SK-N-SH (cell line): ENCODE results near the gene TRIM15.

Experiments
- EP300 ChIP-seq, 2 experiments: IDR thresholded peaks; 2 replicates each; pipeline versions ENCODE4 v1.4.0 to v1.6.1; 2012; ENCODE audit warnings: borderline replicate concordance in 1 of 2, low read depth in 1 of 2, low read length in 1 of 2
- POLR2AphosphoS5 ChIP-seq: IDR thresholded peaks from 2 replicates; pipeline ENCODE4 v1.6.1; 2012; ENCODE audit warnings: low read depth, low read length
- RFX5 ChIP-seq: IDR thresholded peaks from 2 replicates; pipeline ENCODE4 v1.6.1; 2012; ENCODE audit warnings: mild to moderate bottlenecking, improper control_type of control experiment, low read length
- TF ChIP-seq, protein P1 (sequence below): IDR thresholded peaks from 2 replicates; pipeline ENCODE4 v1.6.1; 2012; ENCODE audit warnings: mild to moderate bottlenecking, low read depth, low read length, moderate library complexity
- TF ChIP-seq, protein P2 (sequence below): fragments of 200-600 bp; sonication (generic); IDR thresholded peaks from 2 replicates; pipeline ENCODE4 v1.6.1; 2017; ENCODE audit warnings: antibody characterized with exemption, mild to moderate bottlenecking, moderate library complexity
- TF ChIP-seq, protein P3 (sequence below): IDR thresholded peaks from 2 replicates; pipeline ENCODE4 v1.4.0; 2012; ENCODE audit warnings: low read depth, borderline replicate concordance

DNA sequence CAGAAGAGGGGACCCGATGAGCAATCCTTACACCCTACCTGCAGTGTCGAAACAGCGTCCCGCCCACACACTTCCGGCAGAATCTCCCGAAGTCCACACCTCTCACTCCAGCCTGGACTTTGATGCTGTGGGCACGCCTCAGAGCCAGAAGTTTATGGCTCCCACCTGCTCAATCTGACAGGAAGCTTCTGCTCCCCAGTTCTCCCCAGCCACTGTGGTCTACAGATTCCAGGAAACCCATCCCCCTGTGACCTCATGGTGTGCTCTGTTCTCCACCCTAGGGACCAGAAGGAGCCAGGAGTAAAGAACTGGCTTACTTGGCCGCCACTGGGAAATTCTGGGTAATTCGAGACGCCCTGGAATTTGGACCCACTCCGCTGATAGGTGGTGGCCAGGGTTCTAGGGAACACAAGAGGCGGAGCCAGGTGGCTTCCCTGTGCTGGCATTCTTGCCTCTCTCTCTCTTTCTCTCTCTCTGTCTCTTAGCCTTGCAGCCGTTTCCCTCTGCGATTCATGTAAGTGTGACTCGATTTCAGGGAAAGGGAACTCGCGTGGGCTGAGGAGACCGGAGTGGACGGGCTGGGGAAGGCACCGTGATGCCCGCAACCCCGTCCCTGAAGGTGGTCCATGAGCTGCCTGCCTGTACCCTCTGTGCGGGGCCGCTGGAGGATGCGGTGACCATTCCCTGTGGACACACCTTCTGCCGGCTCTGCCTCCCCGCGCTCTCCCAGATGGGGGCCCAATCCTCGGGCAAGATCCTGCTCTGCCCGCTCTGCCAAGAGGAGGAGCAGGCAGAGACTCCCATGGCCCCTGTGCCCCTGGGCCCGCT, at the start of gene TRIM15:
- TF ChIP-seq, protein P1, sequence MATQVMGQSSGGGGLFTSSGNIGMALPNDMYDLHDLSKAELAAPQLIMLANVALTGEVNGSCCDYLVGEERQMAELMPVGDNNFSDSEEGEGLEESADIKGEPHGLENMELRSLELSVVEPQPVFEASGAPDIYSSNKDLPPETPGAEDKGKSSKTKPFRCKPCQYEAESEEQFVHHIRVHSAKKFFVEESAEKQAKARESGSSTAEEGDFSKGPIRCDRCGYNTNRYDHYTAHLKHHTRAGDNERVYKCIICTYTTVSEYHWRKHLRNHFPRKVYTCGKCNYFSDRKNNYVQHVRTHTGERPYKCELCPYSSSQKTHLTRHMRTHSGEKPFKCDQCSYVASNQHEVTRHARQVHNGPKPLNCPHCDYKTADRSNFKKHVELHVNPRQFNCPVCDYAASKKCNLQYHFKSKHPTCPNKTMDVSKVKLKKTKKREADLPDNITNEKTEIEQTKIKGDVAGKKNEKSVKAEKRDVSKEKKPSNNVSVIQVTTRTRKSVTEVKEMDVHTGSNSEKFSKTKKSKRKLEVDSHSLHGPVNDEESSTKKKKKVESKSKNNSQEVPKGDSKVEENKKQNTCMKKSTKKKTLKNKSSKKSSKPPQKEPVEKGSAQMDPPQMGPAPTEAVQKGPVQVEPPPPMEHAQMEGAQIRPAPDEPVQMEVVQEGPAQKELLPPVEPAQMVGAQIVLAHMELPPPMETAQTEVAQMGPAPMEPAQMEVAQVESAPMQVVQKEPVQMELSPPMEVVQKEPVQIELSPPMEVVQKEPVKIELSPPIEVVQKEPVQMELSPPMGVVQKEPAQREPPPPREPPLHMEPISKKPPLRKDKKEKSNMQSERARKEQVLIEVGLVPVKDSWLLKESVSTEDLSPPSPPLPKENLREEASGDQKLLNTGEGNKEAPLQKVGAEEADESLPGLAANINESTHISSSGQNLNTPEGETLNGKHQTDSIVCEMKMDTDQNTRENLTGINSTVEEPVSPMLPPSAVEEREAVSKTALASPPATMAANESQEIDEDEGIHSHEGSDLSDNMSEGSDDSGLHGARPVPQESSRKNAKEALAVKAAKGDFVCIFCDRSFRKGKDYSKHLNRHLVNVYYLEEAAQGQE, result no peak
- TF ChIP-seq POLR2AphosphoS5 (no peak), EP300 (IDR thresholded peaks at IDR 0.05; ENCODE audit: borderline replicate concordance in 1 of 2, low read depth in 1 of 2, low read length in 1 of 2) (no peak), RFX5 (no peak)
- TF ChIP-seq, protein P2, sequence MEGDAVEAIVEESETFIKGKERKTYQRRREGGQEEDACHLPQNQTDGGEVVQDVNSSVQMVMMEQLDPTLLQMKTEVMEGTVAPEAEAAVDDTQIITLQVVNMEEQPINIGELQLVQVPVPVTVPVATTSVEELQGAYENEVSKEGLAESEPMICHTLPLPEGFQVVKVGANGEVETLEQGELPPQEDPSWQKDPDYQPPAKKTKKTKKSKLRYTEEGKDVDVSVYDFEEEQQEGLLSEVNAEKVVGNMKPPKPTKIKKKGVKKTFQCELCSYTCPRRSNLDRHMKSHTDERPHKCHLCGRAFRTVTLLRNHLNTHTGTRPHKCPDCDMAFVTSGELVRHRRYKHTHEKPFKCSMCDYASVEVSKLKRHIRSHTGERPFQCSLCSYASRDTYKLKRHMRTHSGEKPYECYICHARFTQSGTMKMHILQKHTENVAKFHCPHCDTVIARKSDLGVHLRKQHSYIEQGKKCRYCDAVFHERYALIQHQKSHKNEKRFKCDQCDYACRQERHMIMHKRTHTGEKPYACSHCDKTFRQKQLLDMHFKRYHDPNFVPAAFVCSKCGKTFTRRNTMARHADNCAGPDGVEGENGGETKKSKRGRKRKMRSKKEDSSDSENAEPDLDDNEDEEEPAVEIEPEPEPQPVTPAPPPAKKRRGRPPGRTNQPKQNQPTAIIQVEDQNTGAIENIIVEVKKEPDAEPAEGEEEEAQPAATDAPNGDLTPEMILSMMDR, result no peak
- TF ChIP-seq, protein P3, sequence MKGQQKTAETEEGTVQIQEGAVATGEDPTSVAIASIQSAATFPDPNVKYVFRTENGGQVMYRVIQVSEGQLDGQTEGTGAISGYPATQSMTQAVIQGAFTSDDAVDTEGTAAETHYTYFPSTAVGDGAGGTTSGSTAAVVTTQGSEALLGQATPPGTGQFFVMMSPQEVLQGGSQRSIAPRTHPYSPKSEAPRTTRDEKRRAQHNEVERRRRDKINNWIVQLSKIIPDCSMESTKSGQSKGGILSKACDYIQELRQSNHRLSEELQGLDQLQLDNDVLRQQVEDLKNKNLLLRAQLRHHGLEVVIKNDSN, result no peak
